ENCODE results near the gene PRG3.
"Not testable (repeated sequence)": the region's sequence is repeated elsewhere in the genome, so short reads cannot be mapped to it uniquely, and the experiment has no call there.

PRG3 gene

GRCh38 chr11:57361420-57361819 is 19.5 kb downstream of the PRG3 start:
- DNase-seq (ENCODE audit: extremely low read depth in 1 of 2, low read depth in 1 of 2): not testable (repeated sequence)

GRCh38 chr11:57360991-57361390 is 20.0 kb downstream of the PRG3 start:
- DNase-seq (ENCODE audit: extremely low read depth in 1 of 2, low read depth in 1 of 2): no peak

GRCh38 chr11:57359896-57360690 is 20.9 kb downstream of the PRG3 start:
- DNase-seq (ENCODE audit: extremely low read depth in 1 of 2, low read depth in 1 of 2): no peak

- DNase-seq (ENCODE audit: extremely low read depth in 1 of 2, low read depth in 1 of 2): no peak
Measured at GRCh38 chr11:57359396-57359795, 21.6 kb downstream of the PRG3 start.

GRCh38 chr11:57358991-57359390 is 22.0 kb downstream of the PRG3 start:
- no peak for DNase-seq (ENCODE audit: extremely low read depth in 1 of 2, low read depth in 1 of 2)

- no peak for DNase-seq (ENCODE audit: extremely low read depth in 1 of 2, low read depth in 1 of 2)
Measured at GRCh38 chr11:57358543-57358961, 22.4 kb downstream of the PRG3 start.

GRCh38 chr11:57357856-57358255 is 23.1 kb downstream of the PRG3 start:
- DNase-seq (ENCODE audit: extremely low read depth in 1 of 2, low read depth in 1 of 2): no peak

- DNase-seq (ENCODE audit: extremely low read depth in 1 of 2, low read depth in 1 of 2): no peak
Measured at GRCh38 chr11:57357310-57357709, 23.6 kb downstream of the PRG3 start.

GRCh38 chr11:57356268-57356667 is 24.7 kb downstream of the PRG3 start:
- no peak for DNase-seq (ENCODE audit: extremely low read depth in 1 of 2, low read depth in 1 of 2)

GRCh38 chr11:57354699-57355098 is 26.3 kb downstream of the PRG3 start:
- no peak for DNase-seq (ENCODE audit: extremely low read depth in 1 of 2, low read depth in 1 of 2)

GRCh38 chr11:57353852-57354251 is 27.1 kb downstream of the PRG3 start:
- no peak for DNase-seq (ENCODE audit: extremely low read depth in 1 of 2, low read depth in 1 of 2)

GRCh38 chr11:57353446-57353845 is 27.5 kb downstream of the PRG3 start:
- no peak for DNase-seq (ENCODE audit: extremely low read depth in 1 of 2, low read depth in 1 of 2)

- DNase-seq (ENCODE audit: extremely low read depth in 1 of 2, low read depth in 1 of 2): no peak
Measured at GRCh38 chr11:57353036-57353435, 27.9 kb downstream of the PRG3 start.

- DNase-seq (ENCODE audit: extremely low read depth in 1 of 2, low read depth in 1 of 2): peak in 1 of 2 donors; percentile 42
Measured at GRCh38 chr11:57349491-57350274, 31.3 kb downstream of the PRG3 start.

- DNase-seq (ENCODE audit: extremely low read depth in 1 of 2, low read depth in 1 of 2): no peak
Measured at GRCh38 chr11:57348636-57349313, 32.2 kb downstream of the PRG3 start.

- no peak for DNase-seq (ENCODE audit: extremely low read depth in 1 of 2, low read depth in 1 of 2)
Measured at GRCh38 chr11:57348052-57348451, 32.9 kb downstream of the PRG3 start.

- no peak for DNase-seq (ENCODE audit: extremely low read depth in 1 of 2, low read depth in 1 of 2)
Measured at GRCh38 chr11:57347336-57347735, 33.6 kb downstream of the PRG3 start.

GRCh38 chr11:57345555-57346211 is 35.3 kb downstream of the PRG3 start:
- peak in 1 of 2 donors; percentile 37 for DNase-seq (ENCODE audit: extremely low read depth in 1 of 2, low read depth in 1 of 2)

GRCh38 chr11:57344826-57345225 is 36.1 kb downstream of the PRG3 start:
- DNase-seq (ENCODE audit: extremely low read depth in 1 of 2, low read depth in 1 of 2): no peak

GRCh38 chr11:57343825-57344224 is 37.1 kb downstream of the PRG3 start:
- DNase-seq (ENCODE audit: extremely low read depth in 1 of 2, low read depth in 1 of 2): no peak

- no peak for DNase-seq (ENCODE audit: extremely low read depth in 1 of 2, low read depth in 1 of 2)
Measured at GRCh38 chr11:57342702-57343101, 38.2 kb downstream of the PRG3 start.

Measured in stimulated activated CD8-positive, alpha-beta memory T cell treated with anti-CD3 and anti-CD28 coated beads, Interleukin-7, amount 100 ng/mL, for 48 hours (primary cell).